ENCODE results near the gene GABBR2. TPM values are rescaled to one million over a fixed set of nuclear protein-coding genes. Genes with fewer than 3 reads are reported as not detected.
A peak's percentile ranks its signal among the peaks of the same experiment; 100 is the strongest.

Gene GABBR2
- total RNA-seq, 4 donors from 2014 or later: 0.32 to 1.7 TPM; not detected in 2

DNA sequence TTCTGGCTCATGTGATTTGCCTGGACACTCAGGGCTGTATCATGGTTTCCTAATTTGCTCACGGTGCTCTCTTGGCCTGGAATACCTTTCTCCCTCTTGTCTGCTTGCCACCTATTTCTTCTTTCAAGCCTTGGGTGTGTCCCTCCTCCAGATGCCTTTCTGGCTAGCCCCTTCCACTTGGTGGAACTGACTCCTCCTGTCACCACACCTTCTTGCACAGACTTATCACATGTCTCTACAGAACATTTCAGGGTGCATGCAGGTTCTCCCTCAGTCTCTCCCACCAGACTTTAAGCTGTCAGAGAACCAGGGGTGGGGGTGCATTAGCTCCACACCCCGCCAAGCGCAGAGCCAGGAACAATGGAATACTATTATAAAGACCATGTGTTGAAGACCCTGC, 455.2 kb downstream of the GABBR2 start:
- Histone ChIP-seq H3K9me3 (no peaks in the 10 kb centered on the region), H3K36me3 (peaks cover 6% of the 10 kb centered on the region), H3K4me3 (peak overlapping the region; percentile 84), H3K4me1 (peaks cover 75% of the 10 kb centered on the region), H3K27ac (no peak overlapping the region), H3K27me3 (no peaks in the 10 kb centered on the region)
- TF ChIP-seq, protein P1, sequence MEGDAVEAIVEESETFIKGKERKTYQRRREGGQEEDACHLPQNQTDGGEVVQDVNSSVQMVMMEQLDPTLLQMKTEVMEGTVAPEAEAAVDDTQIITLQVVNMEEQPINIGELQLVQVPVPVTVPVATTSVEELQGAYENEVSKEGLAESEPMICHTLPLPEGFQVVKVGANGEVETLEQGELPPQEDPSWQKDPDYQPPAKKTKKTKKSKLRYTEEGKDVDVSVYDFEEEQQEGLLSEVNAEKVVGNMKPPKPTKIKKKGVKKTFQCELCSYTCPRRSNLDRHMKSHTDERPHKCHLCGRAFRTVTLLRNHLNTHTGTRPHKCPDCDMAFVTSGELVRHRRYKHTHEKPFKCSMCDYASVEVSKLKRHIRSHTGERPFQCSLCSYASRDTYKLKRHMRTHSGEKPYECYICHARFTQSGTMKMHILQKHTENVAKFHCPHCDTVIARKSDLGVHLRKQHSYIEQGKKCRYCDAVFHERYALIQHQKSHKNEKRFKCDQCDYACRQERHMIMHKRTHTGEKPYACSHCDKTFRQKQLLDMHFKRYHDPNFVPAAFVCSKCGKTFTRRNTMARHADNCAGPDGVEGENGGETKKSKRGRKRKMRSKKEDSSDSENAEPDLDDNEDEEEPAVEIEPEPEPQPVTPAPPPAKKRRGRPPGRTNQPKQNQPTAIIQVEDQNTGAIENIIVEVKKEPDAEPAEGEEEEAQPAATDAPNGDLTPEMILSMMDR (IDR thresholded peaks at IDR 0.05): no peak
- TF ChIP-seq POLR2AphosphoS5 (IDR thresholded peaks at IDR 0.05) (no peak), POLR2A (IDR thresholded peaks at IDR 0.05) (no peak), EP300 (IDR thresholded peaks at IDR 0.05) (no peak)
- 51% methylated on average over 3 of the region's 3 CpGs for WGBS
- no peak for DNase-seq (ENCODE audit: low spot score in 2 of 2)

DNA sequence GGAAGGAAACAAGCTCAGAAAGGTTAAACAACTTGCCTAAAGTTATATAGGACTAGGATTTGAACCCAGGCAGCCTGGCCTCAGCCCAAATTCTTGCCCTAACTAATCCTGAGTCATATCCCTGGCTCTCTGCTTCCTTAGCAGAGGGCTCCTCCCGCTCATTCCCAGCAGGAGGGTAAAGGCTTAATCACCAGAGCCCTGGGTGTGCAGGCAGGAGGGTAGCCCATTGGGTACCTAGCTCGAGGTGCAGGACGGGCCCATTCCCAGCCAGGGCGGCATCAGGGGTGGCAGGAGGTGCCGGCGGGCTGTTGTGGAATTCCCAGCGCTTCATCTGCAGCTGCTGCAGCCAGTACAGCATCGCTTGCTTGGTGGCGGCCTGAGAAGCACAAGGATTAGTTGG, 457.2 kb downstream of the GABBR2 start:
- H3K4me1 ChIP-seq: peaks cover 75% of the 10 kb centered on the region
- peaks cover 6% of the 10 kb centered on the region for H3K36me3 ChIP-seq
- no peaks in the 10 kb centered on the region for H3K9me3 ChIP-seq
- 61% methylated on average over 9 of the region's 9 CpGs for WGBS
- no peak overlapping the region for H3K4me3 ChIP-seq
- H3K27ac ChIP-seq: no peak overlapping the region
- H3K27me3 ChIP-seq: no peaks in the 10 kb centered on the region
- TF ChIP-seq POLR2AphosphoS5 (IDR thresholded peaks at IDR 0.05): no peak
- TF ChIP-seq, protein P1 (IDR thresholded peaks at IDR 0.05): no peak
- TF ChIP-seq POLR2A (IDR thresholded peaks at IDR 0.05): no peak
- TF ChIP-seq EP300 (IDR thresholded peaks at IDR 0.05): no peak
- DNase-seq (ENCODE audit: low spot score in 2 of 2): no peak

GRCh38 chr9:98249771-98250170, 459.0 kb downstream of the GABBR2 start:
- H3K36me3 ChIP-seq: peaks cover 6% of the 10 kb centered on the region

GRCh38 chr9:98248737-98249474, 459.8 kb downstream of the GABBR2 start:
- WGBS: 48% methylated on average over 16 of the region's 16 CpGs
- Histone ChIP-seq H3K27ac (peak overlapping the region; percentile 83), H3K36me3 (peaks cover 6% of the 10 kb centered on the region), H3K4me3 (no peak overlapping the region), H3K27me3 (no peaks in the 10 kb centered on the region), H3K9me3 (no peaks in the 10 kb centered on the region), H3K4me1 (peaks cover 63% of the 10 kb centered on the region)
- TF ChIP-seq, protein P1 (IDR thresholded peaks at IDR 0.05): no peak
- TF ChIP-seq POLR2AphosphoS5 (IDR thresholded peaks at IDR 0.05): peak in 1 of 3 donors; percentile 53
- TF ChIP-seq POLR2A (IDR thresholded peaks at IDR 0.05): no peak
- TF ChIP-seq EP300 (IDR thresholded peaks at IDR 0.05): no peak
- DNase-seq (ENCODE audit: low spot score in 2 of 2): peak in 1 of 2 donors; percentile 83

More at GRCh38 chr9:98249771-98250170, 459.0 kb downstream of the GABBR2 start:
- Histone ChIP-seq H3K4me1 (peaks cover 69% of the 10 kb centered on the region), H3K27ac (peak overlapping the region; percentile 35), H3K27me3 (no peaks in the 10 kb centered on the region), H3K9me3 (no peaks in the 10 kb centered on the region), H3K4me3 (no peak overlapping the region)
- TF ChIP-seq, protein P1 (IDR thresholded peaks at IDR 0.05): no peak
- TF ChIP-seq POLR2A (IDR thresholded peaks at IDR 0.05) (no peak), POLR2AphosphoS5 (IDR thresholded peaks at IDR 0.05) (no peak), EP300 (IDR thresholded peaks at IDR 0.05) (no peak)
- 72% methylated on average over 2 of the region's 2 CpGs for WGBS
- DNase-seq (ENCODE audit: low spot score in 2 of 2): no peak

DNA sequence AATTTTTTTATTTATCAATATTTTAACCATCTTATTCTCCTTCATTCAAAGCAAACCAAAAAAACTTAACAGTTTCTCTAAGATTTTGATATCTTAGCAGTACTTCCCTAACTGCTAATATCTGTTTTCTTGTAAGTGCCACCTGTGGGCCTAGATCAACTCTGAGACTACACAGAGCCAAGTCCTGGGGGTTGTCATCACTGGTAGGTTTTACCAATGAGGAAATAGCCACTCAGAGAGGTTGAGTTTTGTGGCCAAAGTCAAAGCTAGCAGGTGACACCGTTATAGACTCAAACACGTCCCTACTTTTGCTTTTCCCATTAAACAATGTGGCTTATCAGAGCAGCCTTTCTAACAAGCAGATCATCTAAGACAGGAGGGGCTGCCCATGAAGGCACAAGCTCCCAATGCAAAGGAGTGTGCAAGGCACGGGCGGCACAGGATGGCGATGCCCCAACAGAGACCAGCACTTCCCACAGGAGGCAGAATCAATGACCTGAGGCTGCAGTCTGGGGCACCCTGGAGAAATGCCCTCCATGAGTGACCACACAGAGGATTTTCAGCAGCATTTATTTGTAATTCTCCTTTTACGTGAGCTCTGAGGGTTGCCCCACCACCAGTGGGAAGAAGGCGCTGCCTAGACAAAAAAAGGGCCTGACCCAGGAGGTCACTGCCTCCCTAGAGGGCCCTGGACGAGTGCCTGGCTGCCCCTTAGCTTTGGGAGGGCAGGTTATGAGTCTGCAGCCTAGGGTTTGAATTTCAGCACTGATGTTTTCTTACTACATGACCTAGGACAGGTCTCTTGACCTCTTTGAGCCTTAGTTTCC, 460.7 kb downstream of the GABBR2 start:
- WGBS: 90% methylated on average over 8 of the region's 8 CpGs
- no peak overlapping the region for H3K4me3 ChIP-seq
- H3K27me3 ChIP-seq: no peaks in the 10 kb centered on the region
- peaks cover 54% of the 10 kb centered on the region for H3K4me1 ChIP-seq
- H3K9me3 ChIP-seq: no peaks in the 10 kb centered on the region
- DNase-seq (ENCODE audit: low spot score in 2 of 2): no peak
- peaks cover 6% of the 10 kb centered on the region for H3K36me3 ChIP-seq
- peak overlapping the region; percentile 83 for H3K27ac ChIP-seq
- TF ChIP-seq, protein P1 (IDR thresholded peaks at IDR 0.05): no peak
- TF ChIP-seq POLR2A (IDR thresholded peaks at IDR 0.05) (no peak), EP300 (IDR thresholded peaks at IDR 0.05) (no peak), POLR2AphosphoS5 (IDR thresholded peaks at IDR 0.05) (no peak)

Measured in suprapubic skin (tissue), 4 donors.